Rectal smooth muscle tissue (tissue), 1 donor: ENCODE data around the gene DPEP1.

ENCODE experiments used
- H3K27ac ChIP-seq: one replicate; pipeline ENCODE4 v1.7.0; 2013; ENCODE audit warnings: low read depth, low read length, inconsistent platforms
- H3K27me3 ChIP-seq: one replicate; pipeline ENCODE4 v1.7.0; 2013; ENCODE audit warnings: low read length; ENCODE audit not compliant: control insufficient read depth, insufficient read depth
- H3K36me3 ChIP-seq: one replicate; pipeline ENCODE4 v1.7.0; 2013; ENCODE audit warnings: low read length; ENCODE audit not compliant: control insufficient read depth, insufficient read depth
- H3K4me1 ChIP-seq: one replicate; pipeline ENCODE4 v1.7.0; 2013; ENCODE audit warnings: low read length; ENCODE audit not compliant: control insufficient read depth, insufficient read depth
- H3K4me3 ChIP-seq: one replicate; pipeline ENCODE4 v1.7.0; 2013; ENCODE audit warnings: low read length
- H3K9ac ChIP-seq: one replicate; pipeline ENCODE4 v1.7.0; 2013; ENCODE audit warnings: low read length

Gene DPEP1

DNA sequence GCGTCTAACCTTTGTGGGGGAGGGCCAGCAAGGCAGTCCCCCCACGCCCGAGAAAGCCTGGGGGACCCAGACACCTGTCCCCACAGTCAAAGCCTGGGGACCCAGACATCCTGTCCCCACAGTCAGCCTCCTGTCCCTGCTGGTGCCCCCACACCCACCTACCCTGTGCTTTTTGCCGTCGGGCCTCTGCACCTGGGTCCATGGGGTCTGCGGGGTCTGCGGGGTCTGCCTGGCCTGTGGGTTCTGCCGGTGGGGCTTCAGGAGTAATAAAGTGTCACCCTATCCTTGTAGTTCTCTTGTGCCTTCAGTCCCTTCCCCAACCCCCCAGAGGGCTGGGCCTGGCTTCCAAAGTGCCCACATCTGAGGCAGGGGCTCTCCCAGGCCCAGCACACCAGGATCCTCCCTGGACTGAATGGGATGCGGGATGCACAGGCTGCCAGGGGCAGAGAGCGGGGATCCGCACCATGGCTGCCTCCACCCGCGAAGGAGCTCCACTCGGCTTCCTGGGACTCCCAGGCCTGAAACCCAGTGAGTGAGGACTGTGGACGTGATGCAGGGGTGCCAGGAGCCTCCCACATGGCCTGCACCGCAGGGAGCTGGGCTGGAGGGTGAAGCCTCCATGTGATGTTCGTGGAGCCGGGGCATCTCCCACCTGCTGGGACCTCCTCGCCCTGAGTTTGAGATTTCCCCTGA lies 16.3 kb upstream of the DPEP1 start:
- Histone ChIP-seq H3K9ac (no peak overlapping the region), H3K36me3 (no peaks in the 10 kb centered on the region), H3K4me3 (no peak overlapping the region), H3K27ac (no peak overlapping the region), H3K27me3 (no peaks in the 10 kb centered on the region), H3K4me1 (no peaks in the 10 kb centered on the region)

DNA sequence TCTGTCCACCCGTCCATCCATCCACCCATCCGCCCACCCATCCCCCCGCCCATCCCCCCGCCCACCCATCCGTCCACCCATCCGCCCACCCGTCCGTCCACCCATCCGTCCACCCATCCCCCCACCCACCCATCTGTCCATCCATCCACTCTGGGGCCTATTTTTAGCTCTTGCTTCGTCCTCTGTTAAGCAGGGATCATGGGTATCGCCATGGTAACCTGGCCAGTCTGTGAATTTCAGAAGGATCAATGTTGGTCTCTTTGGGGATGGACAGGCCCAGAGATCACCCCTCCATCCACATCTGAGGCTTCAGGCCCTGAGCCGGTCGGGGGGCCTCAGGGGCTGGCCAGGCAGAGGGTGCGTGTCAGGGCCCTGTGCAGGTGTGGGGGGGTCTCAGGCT lies 15.2 kb upstream of the DPEP1 start:
- H3K4me3 ChIP-seq, result no peak overlapping the region
- no peaks in the 10 kb centered on the region for H3K36me3 ChIP-seq
- no peak overlapping the region for H3K9ac ChIP-seq
- H3K27ac ChIP-seq, result no peak overlapping the region
- H3K27me3 ChIP-seq, result peaks cover 5% of the 10 kb centered on the region
- H3K4me1 ChIP-seq, result no peaks in the 10 kb centered on the region

DNA sequence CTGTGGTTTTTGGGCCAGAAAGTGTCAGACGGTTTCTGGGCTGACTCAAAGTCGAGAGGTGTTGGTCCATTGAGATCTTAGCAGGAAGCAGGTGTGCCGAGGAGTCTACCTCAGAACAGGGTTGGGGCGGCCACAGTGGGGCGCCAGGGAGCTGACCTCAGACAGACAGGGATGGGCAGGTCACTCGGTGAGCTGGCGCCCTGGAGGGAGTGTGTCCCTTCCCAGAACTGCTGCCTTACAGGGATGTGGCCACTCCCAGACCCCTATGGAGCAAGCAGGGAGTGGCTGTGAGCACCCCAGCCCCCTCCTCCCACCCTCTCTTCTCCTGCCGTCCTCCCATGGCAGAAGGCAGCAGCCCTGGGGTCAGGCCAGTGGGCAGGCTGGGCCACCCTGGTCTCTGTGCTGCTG lies 14.0 kb upstream of the DPEP1 start:
- Histone ChIP-seq H3K27ac (no peak overlapping the region), H3K9ac (no peak overlapping the region), H3K4me1 (no peaks in the 10 kb centered on the region), H3K27me3 (peaks cover 5% of the 10 kb centered on the region), H3K36me3 (no peaks in the 10 kb centered on the region), H3K4me3 (no peak overlapping the region)

DNA sequence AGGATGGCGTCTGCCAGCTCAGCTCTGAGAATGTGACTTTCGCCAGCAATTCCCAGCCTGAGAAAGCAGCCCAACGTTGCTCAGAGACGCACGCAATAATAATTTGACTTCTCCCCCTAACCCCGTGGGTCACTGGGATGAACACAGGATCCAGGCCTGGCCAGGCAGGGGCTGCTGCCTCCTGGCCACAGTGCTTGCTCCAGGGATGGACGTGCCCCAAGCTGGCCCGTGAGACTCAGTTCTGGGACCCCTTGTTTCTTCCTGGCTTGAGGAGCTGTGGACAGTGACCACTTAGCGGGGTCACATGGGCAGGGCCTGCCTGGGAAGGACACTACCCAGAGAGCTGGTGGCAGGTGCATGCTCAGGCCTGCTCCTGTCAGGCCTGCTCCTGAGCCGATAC lies 13.5 kb upstream of the DPEP1 start:
- Histone ChIP-seq H3K4me1 (no peaks in the 10 kb centered on the region), H3K36me3 (no peaks in the 10 kb centered on the region), H3K27ac (no peak overlapping the region)

DNA sequence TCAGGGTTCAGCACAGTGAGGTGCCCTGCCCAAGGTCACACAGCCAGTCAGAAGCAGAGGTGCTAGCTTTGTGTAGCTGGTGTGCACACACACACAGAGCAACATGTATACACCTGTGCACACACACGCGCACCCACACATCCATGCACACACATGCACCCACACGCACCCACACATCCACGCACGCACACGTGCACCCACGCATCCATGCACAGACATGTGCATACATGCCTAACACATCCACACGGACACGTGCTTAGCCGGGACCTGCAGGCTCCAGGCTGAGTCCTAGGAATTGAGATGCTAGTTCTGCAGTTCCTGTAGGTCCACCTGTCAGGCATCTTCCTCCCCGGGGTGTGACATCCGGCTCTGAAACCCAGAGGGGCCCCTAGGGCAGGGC lies 13.0 kb upstream of the DPEP1 start:
- Histone ChIP-seq H3K36me3 (no peaks in the 10 kb centered on the region), H3K4me3 (no peak overlapping the region), H3K9ac (no peak overlapping the region), H3K4me1 (no peaks in the 10 kb centered on the region), H3K27me3 (peaks cover 5% of the 10 kb centered on the region), H3K27ac (no peak overlapping the region)

More for the DNA sequence above, 13.5 kb upstream of the DPEP1 start:
- Histone ChIP-seq H3K9ac (no peak overlapping the region), H3K27me3 (peaks cover 5% of the 10 kb centered on the region), H3K4me3 (no peak overlapping the region)

DNA sequence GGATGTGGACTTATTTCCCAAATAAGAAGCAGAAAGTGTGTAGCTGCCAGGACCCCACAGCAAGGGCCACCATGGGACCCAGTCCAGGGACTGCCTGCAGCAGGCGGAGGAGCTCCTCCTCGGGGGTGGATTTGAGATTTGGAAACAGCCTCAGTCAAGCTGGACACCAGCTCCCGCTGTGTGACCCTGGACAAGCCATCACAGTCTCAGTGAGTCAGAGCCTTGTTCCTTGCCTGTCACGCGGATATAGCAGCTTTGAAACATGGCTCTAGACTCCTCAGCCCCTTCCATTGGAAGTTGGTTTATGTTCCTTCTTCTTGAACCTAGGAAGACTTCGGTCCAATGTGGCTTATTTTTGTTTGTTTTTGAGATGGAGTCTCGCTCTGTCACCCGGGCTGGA lies 12.5 kb upstream of the DPEP1 start:
- Histone ChIP-seq H3K36me3 (no peaks in the 10 kb centered on the region), H3K9ac (no peak overlapping the region), H3K27me3 (peaks cover 5% of the 10 kb centered on the region), H3K4me1 (no peaks in the 10 kb centered on the region), H3K27ac (no peak overlapping the region), H3K4me3 (no peak overlapping the region)

DNA sequence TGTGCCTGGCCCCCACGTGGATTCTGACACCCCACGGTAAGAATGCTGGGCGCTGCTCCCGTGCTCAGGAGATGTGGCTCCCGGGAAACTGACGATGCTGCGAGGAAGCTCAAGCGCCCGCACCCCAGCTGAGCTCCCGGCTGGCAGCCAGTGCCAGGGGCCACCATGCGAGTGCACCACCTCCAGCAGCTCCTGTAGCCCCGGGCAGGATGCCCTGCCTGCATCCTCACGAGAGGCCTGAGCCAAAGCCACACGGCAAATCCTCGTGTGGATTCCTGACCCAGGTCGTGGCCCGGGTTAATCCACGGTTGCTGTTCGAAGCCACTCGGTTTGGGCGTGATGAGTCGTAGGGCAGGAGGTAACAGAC lies 11.6 kb upstream of the DPEP1 start:
- H3K27ac ChIP-seq, result no peak overlapping the region
- no peaks in the 10 kb centered on the region for H3K36me3 ChIP-seq
- peaks cover 5% of the 10 kb centered on the region for H3K27me3 ChIP-seq
- no peak overlapping the region for H3K4me3 ChIP-seq
- H3K4me1 ChIP-seq, result no peaks in the 10 kb centered on the region
- no peak overlapping the region for H3K9ac ChIP-seq

DNA sequence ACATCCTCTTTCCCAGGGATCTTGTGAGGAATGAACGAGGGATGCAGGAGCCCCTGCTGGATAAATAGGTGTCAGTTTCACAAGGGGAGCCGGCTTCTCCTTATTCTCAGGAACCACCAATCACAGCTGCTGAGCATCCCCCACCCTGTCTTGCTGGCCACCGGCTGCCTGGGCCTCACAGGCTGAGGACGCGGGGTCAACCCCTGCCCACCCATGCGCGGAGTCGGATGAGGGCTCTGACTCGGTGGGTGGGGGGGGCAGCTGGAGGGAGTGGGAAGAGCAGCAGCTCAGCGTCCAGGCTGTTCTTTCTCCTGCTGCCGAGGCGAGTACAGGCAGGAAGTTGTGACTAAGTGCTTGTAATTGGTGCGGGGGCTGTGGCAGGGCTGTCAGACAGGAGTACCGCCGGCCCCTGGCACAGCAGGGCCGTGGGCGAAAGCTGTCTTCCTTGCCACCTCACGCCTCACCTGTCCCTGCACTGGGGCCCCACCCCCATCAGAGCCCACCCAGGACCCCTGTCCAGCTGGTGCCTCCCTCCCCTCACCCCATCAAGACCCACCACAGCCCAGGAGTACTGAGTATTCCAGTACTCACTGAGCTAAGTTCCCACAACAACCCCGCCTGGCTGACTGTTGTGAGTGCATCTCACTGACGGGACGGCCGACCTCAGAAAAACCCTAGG lies 11.0 kb upstream of the DPEP1 start:
- Histone ChIP-seq H3K27me3 (peaks cover 5% of the 10 kb centered on the region), H3K27ac (no peak overlapping the region), H3K4me1 (no peaks in the 10 kb centered on the region), H3K4me3 (no peak overlapping the region), H3K36me3 (no peaks in the 10 kb centered on the region), H3K9ac (no peak overlapping the region)

DNA sequence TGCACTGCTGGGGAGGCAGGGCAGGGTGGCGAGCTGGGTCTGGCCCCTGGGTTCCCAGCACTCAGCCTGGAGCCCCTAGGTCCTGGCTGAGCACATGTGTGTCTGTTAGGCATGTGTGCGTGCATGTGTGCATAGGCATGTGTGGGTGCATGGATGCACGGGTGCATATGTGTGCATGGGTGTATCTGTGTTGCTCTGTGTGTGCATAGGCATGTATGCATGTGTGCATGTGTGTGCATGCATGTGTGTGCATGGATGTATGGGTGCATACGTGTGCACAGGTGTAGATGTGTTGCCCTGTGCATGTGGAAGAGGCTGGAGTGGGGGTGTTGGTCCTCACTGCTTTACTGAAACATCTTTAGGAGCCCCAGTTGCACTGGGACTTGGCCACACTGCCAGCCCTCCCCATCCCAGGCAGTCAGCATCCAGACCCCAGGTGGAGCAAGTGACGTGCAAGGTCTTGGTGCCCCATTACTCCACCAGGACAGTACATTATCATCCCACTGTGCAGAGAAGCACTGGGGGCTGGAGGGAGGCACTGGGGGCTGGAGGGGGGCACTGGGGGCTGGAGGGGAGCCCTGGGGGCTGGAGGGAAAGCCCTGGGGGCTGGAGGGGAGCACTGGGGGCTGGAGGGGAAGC lies 10.4 kb upstream of the DPEP1 start:
- Histone ChIP-seq H3K9ac (no peak overlapping the region), H3K36me3 (no peaks in the 10 kb centered on the region), H3K4me1 (no peaks in the 10 kb centered on the region), H3K27me3 (peaks cover 5% of the 10 kb centered on the region), H3K4me3 (no peak overlapping the region), H3K27ac (no peak overlapping the region)

DNA sequence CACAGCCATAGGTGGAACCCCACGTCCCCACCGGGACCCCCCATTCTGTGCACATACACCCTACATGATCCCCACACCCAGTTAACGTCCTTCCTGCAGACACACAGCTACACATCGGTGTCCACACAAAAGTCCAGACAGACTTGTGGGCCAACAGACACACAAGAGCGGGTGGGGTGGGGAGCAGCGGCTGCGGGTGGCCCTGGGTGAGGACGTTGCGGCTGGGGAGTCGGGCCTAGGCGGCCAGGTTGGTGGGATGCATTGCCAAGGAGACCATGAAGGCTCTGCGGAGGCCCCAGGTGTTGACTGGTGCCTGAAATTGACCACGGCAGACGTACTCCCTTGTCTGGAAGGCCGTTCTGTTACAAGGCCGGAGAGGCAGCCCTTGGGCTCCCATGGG lies 8.7 kb upstream of the DPEP1 start:
- Histone ChIP-seq H3K36me3 (no peaks in the 10 kb centered on the region), H3K27ac (no peak overlapping the region), H3K4me3 (no peak overlapping the region), H3K27me3 (peaks cover 5% of the 10 kb centered on the region), H3K4me1 (no peaks in the 10 kb centered on the region), H3K9ac (no peak overlapping the region)

DNA sequence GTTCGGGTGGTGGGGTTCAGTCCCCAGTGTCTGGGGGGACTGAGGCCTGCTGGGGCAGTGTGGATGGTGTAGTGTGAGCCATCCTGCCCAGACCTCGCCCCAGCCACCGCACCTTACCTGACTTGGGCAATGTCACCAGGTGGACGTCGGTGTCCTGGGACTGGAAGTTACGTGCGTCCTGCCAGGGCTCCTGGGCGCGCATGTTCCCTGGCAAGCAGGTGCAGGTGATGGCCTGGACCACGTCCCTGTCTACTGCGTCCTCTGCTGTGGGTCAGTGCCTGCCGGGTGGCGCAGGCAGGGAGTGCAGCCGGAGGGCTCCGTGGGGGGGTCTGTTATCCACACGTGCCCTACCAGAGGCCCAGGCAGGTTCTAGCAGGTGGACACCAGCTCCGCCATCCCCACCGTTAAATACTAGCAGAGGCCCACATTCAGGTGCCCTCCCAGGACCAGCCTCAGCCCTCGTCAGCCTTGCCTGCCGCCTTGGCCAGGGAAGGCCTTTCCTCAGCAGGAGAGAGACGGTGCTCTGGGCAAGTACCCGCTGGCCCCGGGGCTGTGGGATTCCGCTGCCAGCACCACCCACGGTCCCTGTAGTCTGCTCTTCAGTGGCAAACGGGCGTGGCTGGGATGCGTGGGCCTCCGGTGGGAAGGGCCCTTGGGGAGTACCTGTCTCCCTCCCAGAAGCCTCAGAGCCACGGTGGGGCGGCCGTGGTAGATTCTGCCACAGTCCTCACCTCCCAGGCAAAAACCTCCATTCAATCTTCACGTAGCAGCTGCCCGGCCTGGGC lies 8.1 kb upstream of the DPEP1 start:
- Histone ChIP-seq H3K4me1 (no peaks in the 10 kb centered on the region), H3K27ac (no peak overlapping the region), H3K4me3 (no peak overlapping the region)

DNA sequence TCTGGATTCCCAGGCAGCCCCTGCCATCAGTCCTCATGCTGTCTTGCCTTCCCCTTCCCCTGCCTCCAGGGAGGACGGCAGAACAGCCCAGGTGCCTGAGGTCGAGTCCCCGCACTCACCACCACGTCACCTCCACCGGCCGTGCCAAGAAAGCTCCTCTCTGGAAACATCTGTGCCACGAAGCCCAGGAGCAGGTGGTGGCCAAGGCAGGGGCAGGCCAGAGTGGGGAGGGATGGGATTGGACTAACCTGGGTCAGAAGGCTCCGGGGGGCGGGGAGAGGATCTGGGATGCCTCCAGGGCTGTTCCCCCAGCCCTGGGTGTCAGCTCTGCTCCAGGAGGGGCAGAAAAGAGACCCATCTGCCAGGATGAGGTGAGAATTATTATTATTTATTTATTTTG lies 7.4 kb upstream of the DPEP1 start:
- Histone ChIP-seq H3K36me3 (no peaks in the 10 kb centered on the region), H3K4me1 (no peaks in the 10 kb centered on the region), H3K27me3 (peaks cover 5% of the 10 kb centered on the region), H3K27ac (no peak overlapping the region), H3K9ac (no peak overlapping the region), H3K4me3 (no peak overlapping the region)

More for the DNA sequence above, 8.1 kb upstream of the DPEP1 start:
- peaks cover 5% of the 10 kb centered on the region for H3K27me3 ChIP-seq
- H3K9ac ChIP-seq, result no peak overlapping the region
- no peaks in the 10 kb centered on the region for H3K36me3 ChIP-seq
